SKM-1 treated with dmso at 0.1 percent for 144 hours (cell line): Measurements from ENCODE around the gene GLI3.

ENCODE experiments used
- DNase-seq: peaks from one replicate; lab custom pipeline; 2025; ENCODE audit not compliant: unreplicated experiment; lab: John Stamatoyannopoulos, UW

GLI3 gene

DNA sequence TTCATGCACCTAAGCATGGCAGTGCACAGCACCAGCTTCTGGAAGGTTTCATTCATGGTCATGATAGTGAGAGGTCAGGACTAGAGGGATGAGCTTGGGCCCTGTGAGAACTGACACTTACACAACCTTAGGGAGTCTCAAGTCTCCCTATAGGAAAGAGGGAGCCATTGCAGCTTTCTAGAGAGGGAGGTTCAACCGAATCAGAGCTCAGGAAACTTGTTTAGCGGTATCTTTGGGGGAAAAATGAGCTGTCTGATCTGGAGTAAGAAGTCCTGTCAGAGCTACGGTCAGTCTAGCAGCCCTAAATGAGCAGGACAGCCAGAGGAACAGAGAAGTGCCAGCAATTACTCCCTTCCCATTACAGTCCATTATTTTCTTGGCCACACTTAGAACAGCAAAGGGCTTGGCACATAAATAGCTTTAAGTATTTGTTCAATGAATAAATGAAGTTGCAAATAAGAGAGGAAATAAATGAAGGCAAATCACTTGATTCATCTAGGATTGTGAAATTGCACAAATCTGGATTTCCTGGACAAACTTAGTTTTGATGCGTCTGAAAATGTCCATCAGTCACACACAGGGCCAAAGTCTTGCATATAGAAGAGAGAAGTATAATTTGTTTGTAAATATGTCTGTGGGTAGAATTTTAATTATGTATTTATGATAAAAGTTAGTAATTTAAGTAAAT, 262.0 kb downstream of the GLI3 start:
- no peak for DNase-seq

DNA sequence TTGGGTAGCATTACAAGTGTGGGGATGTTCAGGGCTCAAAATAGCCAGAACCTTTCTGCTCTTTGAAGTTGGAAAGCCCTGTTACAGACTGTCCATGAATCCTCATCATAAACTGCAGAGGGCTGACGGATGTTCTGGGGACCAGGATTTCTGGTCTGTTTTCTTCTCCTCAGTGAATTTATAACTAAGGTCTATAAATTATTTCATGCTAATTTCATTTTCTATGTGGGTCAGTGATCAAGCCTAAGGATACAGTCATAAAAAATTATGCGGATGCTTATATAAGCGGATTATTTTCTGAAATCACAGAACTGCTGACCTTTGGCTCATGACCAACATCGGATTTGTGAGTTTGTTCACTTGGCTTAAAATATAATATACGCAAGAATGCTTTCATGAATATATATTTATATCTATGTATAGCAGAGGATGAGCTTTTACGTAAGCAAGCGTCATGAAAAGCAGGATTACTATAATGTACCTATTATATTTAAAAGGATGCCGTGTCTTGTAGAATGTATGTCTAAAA, 263.7 kb downstream of the GLI3 start:
- no peak for DNase-seq

DNA sequence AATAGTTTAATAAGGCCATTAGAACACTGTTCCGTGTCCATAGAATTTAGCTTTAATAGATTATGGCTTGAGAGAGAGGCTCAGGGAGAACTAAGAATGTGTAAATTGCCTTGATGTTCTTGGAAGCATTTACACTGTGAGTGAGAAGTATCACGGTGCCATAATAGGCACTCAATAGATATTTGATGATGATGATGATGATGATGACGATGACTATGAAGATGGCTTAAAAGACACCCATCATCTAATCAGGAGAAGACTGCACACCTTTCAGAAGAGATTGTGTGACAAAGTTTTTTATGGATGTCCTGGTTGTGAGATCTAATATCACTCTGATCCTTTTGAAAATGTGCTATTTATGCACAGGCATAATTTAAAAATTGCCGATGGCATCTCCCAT, 264.2 kb downstream of the GLI3 start:
- no peak for DNase-seq

GRCh38 chr7:41972270-41972669, 264.7 kb downstream of the GLI3 start:
- no peak for DNase-seq

DNA sequence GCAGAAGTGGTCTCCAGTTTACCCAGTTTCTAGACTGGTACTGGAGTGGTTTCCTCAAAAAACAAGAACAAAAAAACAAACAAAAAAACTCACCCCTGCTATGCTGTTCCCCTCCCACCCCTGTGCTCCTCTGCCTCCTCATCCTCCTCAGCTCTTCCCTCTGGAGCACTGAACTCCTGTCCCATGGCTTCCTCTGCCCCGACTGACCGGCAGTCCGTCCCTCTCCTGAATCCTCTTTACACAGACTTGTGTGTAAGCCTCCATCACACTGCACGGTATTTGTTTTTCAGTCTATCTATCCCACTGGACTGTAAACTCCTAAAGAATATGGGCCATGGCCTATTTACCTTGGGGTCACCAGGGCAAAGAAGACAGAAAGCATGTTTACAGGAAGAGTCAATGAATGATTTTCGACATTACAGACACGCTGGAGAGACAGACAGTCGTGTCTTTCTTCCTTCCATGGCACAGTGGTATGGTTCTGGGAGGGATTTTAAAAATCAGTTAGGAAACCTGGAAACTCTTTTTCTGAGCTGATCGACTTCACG, 265.3 kb downstream of the GLI3 start:
- no peak for DNase-seq

DNA sequence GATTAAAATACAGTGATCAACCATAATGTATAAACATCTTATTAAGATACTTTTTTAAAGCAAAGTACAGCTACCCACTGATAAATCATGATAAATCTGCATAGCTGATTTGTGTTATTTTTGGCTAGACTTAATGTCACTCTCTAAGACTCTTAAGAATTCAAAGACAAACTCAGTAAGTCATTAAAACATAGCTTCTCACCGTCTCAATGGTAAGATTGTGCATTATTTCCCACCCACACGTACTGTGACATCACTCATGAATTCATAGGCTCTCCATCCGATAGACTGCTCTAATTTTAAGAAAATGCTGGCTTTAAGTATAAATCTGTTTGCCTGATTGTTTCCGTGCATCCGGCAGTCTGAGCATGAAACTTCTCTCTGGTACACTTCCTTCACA, 266.1 kb downstream of the GLI3 start:
- DNase-seq, result no peak

DNA sequence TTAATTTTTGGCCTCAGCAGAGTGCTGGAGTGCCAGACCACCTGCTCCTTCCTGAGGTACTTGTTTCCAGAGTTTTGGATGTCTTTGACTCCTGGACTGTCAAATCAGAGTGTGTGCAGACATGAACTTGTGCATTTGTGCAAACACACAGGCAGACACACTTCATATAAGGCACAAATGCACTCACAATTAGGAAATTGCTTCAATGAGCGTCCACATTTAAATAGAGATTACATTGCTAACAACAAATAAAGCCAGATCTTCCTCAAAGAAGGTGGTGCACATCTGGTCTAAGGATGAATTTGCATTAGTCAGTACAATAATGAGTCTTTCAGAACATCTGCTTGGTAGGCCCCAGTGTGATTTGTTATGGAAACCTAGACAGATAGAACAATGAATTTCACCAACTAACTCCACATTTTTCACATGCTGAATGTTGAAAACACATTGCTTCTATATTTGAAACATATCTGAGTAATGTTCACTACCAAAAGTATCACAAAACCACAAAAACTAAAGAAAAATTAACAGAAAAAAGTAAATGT, 267.4 kb downstream of the GLI3 start:
- DNase-seq, result no peak

DNA sequence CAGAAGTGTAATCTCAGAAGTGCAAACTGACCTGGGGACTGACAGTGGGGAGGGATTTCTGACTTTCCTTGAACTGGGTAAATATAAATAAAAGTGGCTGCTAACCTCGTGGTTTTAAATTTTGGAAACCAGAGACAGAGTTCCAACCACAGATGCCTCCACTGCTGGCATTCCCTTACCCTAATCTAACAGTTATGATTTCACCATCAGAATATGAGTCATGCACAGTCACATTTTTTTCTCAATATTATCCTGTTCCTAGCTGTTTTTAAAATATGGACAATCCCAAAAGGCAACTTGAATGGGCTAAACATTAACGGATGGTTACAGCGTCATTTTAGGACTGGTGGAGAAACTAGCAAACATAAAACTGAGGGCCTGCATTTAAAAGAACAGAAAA, 269.9 kb downstream of the GLI3 start:
- DNase-seq, result no peak

DNA sequence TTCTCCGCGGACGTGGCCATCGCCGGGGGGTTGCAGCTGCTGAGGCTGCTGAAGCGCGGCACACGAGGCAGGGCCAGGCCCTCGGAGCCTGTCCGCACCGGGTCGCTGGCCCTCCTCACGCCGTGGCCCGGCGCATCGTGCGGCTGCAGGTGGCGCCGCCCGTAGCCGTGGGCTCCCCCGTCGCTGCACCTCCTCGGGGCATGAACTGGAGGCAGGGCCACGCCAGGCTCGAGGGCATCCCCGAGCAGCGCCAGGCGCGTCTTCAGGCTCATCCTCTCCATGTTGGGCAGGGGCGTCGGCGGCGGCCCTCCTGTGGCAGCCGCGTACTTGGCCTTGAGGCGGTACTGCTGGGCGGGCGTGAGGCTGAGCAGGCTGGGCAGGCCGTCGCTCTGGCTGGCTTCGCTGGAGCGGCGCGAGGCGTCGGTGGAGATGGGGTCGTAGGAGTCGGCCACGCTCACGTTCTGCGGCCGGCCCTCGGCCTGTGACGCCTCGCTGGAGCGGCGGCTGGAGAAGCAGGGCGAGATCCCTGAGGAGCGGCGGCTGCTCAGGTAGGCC, 271.0 kb downstream of the GLI3 start:
- DNase-seq, result no peak

DNA sequence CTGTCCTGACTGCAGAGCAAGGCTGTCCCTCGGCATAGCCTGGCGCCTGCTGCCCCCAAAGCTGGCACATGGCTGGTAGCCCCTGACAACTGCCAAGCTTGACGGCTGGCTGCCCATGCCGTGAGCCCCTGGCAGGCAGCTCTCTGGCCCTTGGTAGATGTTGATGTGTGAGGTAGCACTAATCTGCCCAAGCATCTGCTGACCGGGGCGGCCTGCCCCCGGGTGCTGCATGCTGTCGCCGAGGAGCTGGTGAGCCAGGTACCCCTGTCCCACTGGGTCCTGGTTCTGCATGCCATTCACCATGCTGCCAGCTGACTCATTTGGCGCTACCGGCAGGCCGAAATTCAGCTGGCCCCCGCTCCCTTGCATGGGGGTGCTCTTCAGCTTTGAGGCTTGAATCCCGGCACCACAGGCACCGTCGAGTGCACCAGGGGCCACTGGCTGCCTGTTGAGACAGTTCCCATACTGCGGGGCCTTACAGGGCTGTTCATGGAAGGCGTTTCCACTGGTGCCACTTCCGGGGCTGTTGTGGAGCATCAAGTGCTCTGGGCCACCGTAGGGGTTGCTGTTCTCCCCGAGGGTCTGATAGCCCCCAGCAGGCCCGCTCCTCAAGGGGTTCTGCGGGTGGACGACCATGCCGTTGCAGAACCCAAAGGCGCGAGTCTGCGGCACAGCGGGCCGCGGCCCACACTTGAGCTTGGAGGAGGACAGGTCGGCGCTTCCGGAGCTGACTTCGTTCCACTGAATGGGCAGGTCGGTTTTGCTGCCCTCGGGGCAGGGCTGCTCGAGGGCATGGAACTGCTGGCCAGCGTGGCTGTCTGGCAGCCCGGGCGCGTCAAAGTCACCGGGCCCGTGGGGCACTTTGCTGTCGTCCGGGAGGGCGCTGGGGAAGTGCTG, 271.9 kb downstream of the GLI3 start:
- no peak for DNase-seq

DNA sequence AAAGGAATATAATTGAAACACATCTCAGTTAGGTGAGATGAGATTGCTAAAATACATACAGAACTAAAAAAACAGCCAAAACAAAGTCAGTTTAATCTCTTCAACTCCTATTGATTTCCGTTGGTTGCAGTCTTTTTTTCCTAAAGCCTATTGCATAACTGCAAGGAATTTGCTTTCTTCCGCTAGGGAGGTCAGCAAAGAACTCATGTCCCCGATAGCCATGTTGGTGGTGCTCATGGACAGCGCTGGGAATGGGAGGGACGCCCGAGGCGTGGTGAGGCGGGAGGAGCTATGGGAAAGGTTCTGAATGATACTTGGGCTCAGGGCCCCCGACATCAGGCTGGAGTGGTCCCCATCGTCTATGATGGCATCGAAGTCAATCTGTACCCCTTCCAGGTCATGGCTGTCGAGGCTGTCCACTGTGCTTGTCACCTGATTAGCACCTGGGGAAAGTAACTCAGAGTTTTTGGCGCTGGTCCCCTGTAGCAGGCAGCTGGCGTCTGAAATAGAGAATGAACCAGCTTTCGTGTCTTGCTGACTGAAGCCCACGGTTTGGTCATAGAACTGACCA, 272.7 kb downstream of the GLI3 start:
- no peak for DNase-seq

- no peak for DNase-seq
These were observed 280.3 kb downstream of the GLI3 start for GRCh38 chr7:41956705-41957104.

GRCh38 chr7:41955893-41956675, 280.9 kb downstream of the GLI3 start:
- DNase-seq, result peak; percentile 64

DNA sequence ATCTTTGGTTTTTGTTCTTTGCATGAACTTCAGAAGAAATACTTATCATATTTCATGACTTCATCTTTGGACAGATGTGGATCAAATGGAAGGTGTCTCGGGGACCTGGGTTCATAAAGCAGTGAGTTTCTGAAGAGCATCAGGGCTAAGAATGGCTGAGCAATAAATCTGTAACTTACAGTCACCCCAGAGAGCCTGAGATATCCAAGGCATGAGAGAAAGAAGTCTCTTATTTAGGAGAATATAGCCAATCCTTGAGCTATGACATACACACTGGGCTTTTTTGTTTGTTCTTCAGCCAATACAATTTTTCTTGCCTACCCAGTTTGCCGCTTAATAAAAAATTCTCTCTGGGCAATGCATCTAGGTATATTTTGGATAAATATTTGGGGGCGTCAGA, 281.6 kb downstream of the GLI3 start:
- no peak for DNase-seq

- no peak for DNase-seq
These were observed 282.0 kb downstream of the GLI3 start for GRCh38 chr7:41954976-41955375.

GRCh38 chr7:41948503-41948902, 288.5 kb downstream of the GLI3 start:
- no peak for DNase-seq

- peak; percentile 59 for DNase-seq
These were observed 293.9 kb downstream of the GLI3 start for GRCh38 chr7:41943094-41943577.

GRCh38 chr7:41942468-41943093, 294.4 kb downstream of the GLI3 start:
- DNase-seq, result no peak

DNA sequence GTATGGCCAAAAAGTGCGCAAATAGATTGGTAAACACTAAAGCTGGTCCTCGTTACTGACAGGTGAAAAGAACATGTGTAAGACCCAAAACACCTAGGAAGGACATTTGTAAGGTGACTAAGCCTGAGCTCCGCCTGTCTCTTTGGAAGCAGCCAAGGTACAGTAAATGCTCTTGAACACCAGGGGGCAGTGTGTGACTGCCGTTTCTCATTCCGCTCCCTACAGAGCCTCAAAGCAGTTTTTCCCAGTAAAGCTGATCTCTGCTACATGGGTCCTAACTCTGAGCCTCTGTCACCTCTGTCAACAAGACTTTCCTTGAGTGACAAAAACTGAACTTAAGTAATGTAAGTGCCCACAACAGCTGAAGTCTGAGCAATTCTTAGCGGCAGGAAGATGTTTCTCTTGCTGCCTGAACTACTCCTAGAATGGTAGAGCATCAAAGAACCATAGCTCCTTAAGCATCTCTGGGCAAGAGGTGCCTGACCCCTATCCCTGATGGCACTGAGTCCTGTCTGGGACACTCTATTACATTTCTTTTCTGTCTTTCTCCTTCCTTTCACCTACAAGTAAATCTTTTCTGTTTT, 296.2 kb downstream of the GLI3 start:
- DNase-seq, result peak; percentile 62
